Measurements from ENCODE around the gene CYP19A1. TPM values are rescaled to one million over a fixed set of nuclear protein-coding genes. Genes with fewer than 3 reads are reported as not detected.
A peak's percentile ranks its signal among the peaks of the same experiment; 100 is the strongest.

Gene CYP19A1
- total RNA-seq (not detected), polyA plus RNA-seq (not detected), total RNA-seq (0 to 0.17 (median 0) reads per million in 6 experiments)

- no peaks in the 10 kb centered on the region for H3K36me3 Mint-ChIP-seq
- H3K4me3 Mint-ChIP-seq, result peak within 1 kb of the TSS in 1 of 10 donors; percentile 29
- H3K27ac Mint-ChIP-seq, result no peak within 1 kb of the TSS
- DNase-seq (no peak), ATAC-seq (no peak)
- peaks cover 0 to 5% (median 0%) of the 10 kb centered on the region in 9 donors for H3K9me3 Mint-ChIP-seq
- POLR2A ChIA-PET, result no interaction called here
- peaks cover 8 to 24% (median 19%) of the 10 kb centered on the region in 5 donors for H3K27me3 Mint-ChIP-seq
- H3K4me1 Mint-ChIP-seq, result peaks cover 0 to 18% (median 0%) of the 10 kb centered on the region in 4 donors
Measured at GRCh38 chr15:51338496-51338895, at the start of gene CYP19A1. Gene CYP19A1, minus strand, starts transcription at chr15:51338596. Its CDS starts 95,684 bp downstream, at chr15:51242912.

DNA sequence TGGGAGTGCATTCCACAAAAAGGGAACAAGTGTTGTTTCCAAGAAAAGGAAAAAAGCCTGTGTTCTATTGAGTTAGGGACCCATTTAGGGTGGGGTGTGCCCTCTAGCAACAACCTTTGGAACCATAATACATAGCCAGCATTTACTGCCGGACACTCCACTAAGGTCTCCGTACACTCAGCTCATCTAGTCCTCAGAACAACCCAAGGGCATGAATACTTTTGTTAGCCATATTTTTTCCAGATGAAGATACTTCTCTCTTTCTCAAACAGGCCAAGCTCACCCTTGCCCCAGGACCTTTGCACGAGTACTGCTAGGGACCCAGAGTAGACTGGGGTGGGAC is 49.3 kb upstream of the CYP19A1 start:
- POLR2A ChIA-PET, result no interaction called here
- Mint-ChIP-seq H3K4me3 (no peak overlapping the region), H3K36me3 (no peaks in the 10 kb centered on the region)

DNA sequence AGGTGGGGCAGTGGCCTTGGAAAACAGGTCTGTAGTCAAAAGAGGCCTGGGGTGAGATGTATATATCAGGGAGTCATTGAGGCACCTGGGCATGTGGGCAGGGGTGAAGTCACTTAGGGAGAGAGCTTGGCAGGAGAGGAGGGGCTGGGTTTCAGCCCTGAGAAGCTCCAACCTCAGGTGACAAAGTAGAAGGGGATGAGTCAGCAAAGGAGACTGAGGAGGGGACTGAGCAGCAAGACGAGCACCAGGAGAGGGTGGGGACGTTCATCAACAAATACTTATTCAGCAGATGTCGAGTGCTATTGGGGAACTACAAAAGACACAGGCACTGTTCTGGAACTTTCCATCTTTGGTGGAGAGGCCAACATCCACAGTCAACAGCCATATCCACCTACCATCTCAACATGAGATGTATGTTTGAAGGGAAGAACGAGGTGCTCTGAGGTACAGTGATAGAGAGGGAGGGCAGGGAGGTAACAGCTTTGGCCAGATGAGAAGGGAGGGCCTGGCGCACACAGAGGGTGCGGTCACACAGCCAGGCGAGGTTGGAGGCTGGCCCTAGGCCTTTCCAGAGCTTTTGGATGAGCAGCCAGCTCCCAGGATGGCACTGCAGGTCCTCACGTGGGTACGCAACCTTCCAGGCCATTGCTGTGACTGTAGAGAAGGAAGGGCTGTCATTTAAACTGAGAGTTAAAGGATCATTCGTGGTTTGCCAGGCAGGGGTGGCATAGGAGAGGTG is 48.7 kb upstream of the CYP19A1 start:
- Mint-ChIP-seq H3K4me3 (no peak overlapping the region), H3K27me3 (peaks cover 4 to 35% (median 11%) of the 10 kb centered on the region in 5 donors), H3K36me3 (no peaks in the 10 kb centered on the region), H3K9me3 (no peaks in the 10 kb centered on the region), H3K27ac (no peak overlapping the region), H3K4me1 (no peaks in the 10 kb centered on the region)
- DNase-seq (no peak), ATAC-seq (no peak)
- POLR2A ChIA-PET, result no interaction called here

More for the DNA sequence above, 49.3 kb upstream of the CYP19A1 start:
- Mint-ChIP-seq H3K27ac (no peak overlapping the region), H3K9me3 (no peaks in the 10 kb centered on the region), H3K4me1 (no peaks in the 10 kb centered on the region), H3K27me3 (peaks cover 4 to 30% (median 11%) of the 10 kb centered on the region in 5 donors)
- ATAC-seq, result no peak
- no peak for DNase-seq

- Mint-ChIP-seq H3K4me1 (no peaks in the 10 kb centered on the region), H3K4me3 (no peak overlapping the region), H3K27ac (no peak overlapping the region), H3K27me3 (peaks cover 4 to 42% (median 11%) of the 10 kb centered on the region in 5 donors), H3K9me3 (no peaks in the 10 kb centered on the region), H3K36me3 (no peaks in the 10 kb centered on the region)
- no peak for DNase-seq
- POLR2A ChIA-PET, result no interaction called here
- ATAC-seq, result no peak
Measured at GRCh38 chr15:51386486-51386885, 48.1 kb upstream of the CYP19A1 start.

DNA sequence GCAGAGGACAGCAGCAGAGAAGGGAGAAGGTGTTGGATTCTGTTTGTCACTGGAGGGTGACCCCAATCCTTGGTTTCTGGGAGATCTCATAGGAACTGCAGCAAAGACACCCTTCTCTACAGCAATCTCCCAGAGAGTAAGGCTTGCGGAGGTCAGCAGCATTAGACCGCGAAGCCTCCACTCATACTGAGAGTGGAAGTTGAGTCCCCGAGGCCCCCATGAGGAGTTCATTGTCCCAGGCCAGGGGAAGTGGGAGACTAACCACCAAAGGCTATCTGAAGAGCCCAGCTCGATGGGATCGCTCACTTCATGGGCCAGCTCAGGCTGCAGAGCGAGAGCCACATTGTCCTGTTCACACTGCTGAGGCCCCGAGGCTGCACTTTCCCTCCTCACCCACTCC is 47.6 kb upstream of the CYP19A1 start:
- Mint-ChIP-seq H3K27ac (no peak overlapping the region), H3K27me3 (peaks cover 6 to 46% (median 11%) of the 10 kb centered on the region in 5 donors), H3K4me3 (no peak overlapping the region), H3K9me3 (no peaks in the 10 kb centered on the region), H3K36me3 (no peaks in the 10 kb centered on the region), H3K4me1 (no peaks in the 10 kb centered on the region)
- POLR2A ChIA-PET, result no interaction called here
- ATAC-seq (no peak), DNase-seq (no peak)

DNA sequence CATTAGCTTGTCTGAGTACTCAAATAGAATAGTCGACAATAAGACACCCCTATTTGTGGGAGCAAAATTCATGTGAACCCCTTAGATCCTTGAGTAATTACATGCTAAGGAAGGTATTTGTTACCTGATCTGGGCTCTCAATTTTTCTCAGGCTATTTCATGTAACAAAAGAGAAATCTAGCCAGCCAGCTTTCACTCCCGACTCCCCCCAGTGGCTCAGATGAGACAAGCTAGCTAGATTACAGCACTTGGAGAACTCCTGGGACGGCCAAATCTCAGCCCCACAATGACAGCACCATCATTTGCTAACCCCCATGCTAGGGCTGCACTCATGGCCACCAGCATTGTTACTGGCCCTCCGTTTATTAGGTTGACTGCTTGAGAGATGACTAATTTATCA is 44.4 kb upstream of the CYP19A1 start:
- ATAC-seq (no peak), DNase-seq (no peak)
- Mint-ChIP-seq H3K9me3 (no peaks in the 10 kb centered on the region), H3K4me1 (no peaks in the 10 kb centered on the region), H3K4me3 (no peak overlapping the region), H3K27ac (no peak overlapping the region), H3K27me3 (peaks cover 6 to 52% (median 10%) of the 10 kb centered on the region in 5 donors), H3K36me3 (no peaks in the 10 kb centered on the region)
- POLR2A ChIA-PET, result no interaction called here

DNA sequence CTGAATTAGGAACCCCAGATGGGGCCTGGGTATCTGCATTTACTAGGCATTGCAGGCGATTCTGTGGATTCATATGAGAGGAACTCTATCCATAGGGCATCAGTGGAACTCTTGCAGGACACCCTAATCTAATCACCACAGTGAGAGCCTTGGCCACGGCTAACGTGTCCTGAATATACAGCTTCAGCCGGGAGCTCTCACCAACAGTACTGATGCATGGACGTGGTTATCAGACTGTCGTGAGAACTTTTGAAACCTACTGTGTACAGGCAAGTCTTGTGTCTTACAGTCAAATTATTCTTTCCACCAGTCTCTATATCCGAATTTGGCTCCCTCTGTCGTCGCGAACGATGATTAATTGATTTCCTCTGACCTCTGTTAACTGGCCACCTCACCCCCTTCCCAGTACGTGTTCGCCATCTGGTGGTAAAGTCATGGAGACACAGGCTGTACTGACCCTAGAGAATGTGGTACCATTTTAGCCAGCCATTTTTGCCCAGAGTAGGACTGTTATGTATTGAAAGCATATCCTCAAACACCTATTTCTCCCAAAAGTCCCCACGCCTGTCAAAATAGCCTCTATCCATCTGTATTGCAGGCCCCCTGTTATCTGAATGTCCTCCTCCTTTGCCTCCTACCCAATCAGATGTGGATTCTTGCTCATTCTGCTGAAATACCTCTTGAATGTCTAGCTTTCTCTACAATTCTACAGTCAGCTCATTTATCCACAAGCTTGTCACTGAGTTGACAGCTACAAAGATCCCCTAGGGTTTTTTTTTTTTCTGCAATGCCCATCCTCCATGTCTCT is 42.8 kb upstream of the CYP19A1 start:
- no peak for DNase-seq
- H3K36me3 Mint-ChIP-seq, result no peaks in the 10 kb centered on the region
- ATAC-seq, result no peak
- H3K27ac Mint-ChIP-seq, result peak overlapping the region in 1 of 10 donors; percentile 58
- POLR2A ChIA-PET, result interaction anchor here (0.6 kb wide), 1 partner anchor 703 kb away, joined by 5 read pairs; no protein-coding TSS in a partner anchor
- H3K9me3 Mint-ChIP-seq, result no peaks in the 10 kb centered on the region
- H3K4me1 Mint-ChIP-seq, result no peaks in the 10 kb centered on the region
- H3K27me3 Mint-ChIP-seq, result peaks cover 6 to 48% (median 9%) of the 10 kb centered on the region in 5 donors
- H3K4me3 Mint-ChIP-seq, result no peak overlapping the region

GRCh38 chr15:51379390-51379789 is 41.0 kb upstream of the CYP19A1 start:
- Mint-ChIP-seq H3K4me1 (no peaks in the 10 kb centered on the region), H3K9me3 (no peaks in the 10 kb centered on the region), H3K4me3 (no peak overlapping the region), H3K36me3 (no peaks in the 10 kb centered on the region), H3K27ac (no peak overlapping the region), H3K27me3 (peaks cover 4 to 35% (median 6%) of the 10 kb centered on the region in 5 donors)
- POLR2A ChIA-PET, result no interaction called here
- ATAC-seq (no peak), DNase-seq (no peak)

- H3K4me3 Mint-ChIP-seq, result no peak overlapping the region
- H3K9me3 Mint-ChIP-seq, result no peaks in the 10 kb centered on the region
- no peaks in the 10 kb centered on the region for H3K36me3 Mint-ChIP-seq
- POLR2A ChIA-PET, result no interaction called here
- H3K4me1 Mint-ChIP-seq, result no peaks in the 10 kb centered on the region
- no peak overlapping the region for H3K27ac Mint-ChIP-seq
- ATAC-seq, result no peak
- peaks cover 2 to 29% (median 6%) of the 10 kb centered on the region in 5 donors for H3K27me3 Mint-ChIP-seq
- no peak for DNase-seq
Measured at GRCh38 chr15:51378406-51378805, 40.0 kb upstream of the CYP19A1 start.

- no peak overlapping the region for H3K4me3 Mint-ChIP-seq
- POLR2A ChIA-PET, result no interaction called here
Measured at GRCh38 chr15:51377038-51377786, 38.8 kb upstream of the CYP19A1 start.

DNA sequence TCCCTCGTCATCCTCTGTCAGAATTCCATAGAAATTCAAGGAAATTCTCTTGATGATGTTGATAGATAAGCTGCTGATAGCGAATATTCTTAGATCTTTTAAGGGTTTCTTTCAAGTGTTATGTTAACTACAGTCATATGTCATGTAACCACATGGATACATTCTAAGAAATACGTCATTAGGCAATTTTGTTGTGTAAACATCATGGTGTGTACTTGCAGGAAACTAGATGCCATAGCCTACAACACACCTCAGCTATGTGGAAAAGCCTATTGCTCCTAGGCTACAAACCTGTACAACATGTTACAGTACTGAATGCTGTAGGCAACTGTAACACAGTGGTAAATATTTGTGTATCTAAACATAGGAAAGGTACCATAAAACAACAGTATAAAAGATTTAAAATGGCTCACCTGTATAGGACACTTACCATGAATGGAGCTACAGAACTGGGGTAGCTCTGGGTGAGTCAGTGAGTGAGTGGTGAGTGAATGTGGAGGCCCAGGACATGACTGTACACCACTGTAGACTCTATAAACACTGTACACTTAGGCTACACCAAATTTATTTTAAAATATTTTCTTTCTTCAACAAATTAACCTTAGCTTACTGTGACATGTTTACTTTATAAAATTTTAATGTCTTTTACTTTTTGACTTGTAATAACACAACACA is 37.7 kb upstream of the CYP19A1 start:
- H3K27me3 Mint-ChIP-seq, result peaks cover 0 to 6% (median 0%) of the 10 kb centered on the region in 5 donors
- POLR2A ChIA-PET, result no interaction called here
- H3K4me1 Mint-ChIP-seq, result no peaks in the 10 kb centered on the region
- no peak overlapping the region for H3K27ac Mint-ChIP-seq
- ATAC-seq, result no peak
- no peak overlapping the region for H3K4me3 Mint-ChIP-seq
- H3K36me3 Mint-ChIP-seq, result no peaks in the 10 kb centered on the region
- H3K9me3 Mint-ChIP-seq, result no peaks in the 10 kb centered on the region
- DNase-seq, result no peak

More at GRCh38 chr15:51377038-51377786, 38.8 kb upstream of the CYP19A1 start:
- DNase-seq (no peak), ATAC-seq (no peak)
- no peaks in the 10 kb centered on the region for H3K36me3 Mint-ChIP-seq
- no peak overlapping the region for H3K27ac Mint-ChIP-seq
- no peaks in the 10 kb centered on the region for H3K9me3 Mint-ChIP-seq
- H3K4me1 Mint-ChIP-seq, result no peaks in the 10 kb centered on the region
- H3K27me3 Mint-ChIP-seq, result peaks cover 0 to 17% (median 2%) of the 10 kb centered on the region in 5 donors

- no peaks in the 10 kb centered on the region for H3K36me3 Mint-ChIP-seq
- ATAC-seq (no peak), DNase-seq (no peak)
- H3K27ac Mint-ChIP-seq, result no peak overlapping the region
- no peaks in the 10 kb centered on the region for H3K4me1 Mint-ChIP-seq
- POLR2A ChIA-PET, result no interaction called here
- no peak overlapping the region for H3K4me3 Mint-ChIP-seq
- no peaks in the 10 kb centered on the region for H3K9me3 Mint-ChIP-seq
- H3K27me3 Mint-ChIP-seq, result no peaks in the 10 kb centered on the region
Measured at GRCh38 chr15:51374131-51374530, 35.7 kb upstream of the CYP19A1 start.
